Stomach (tissue), 9 donors: ENCODE measurements around the gene ANKRD6. TPM values are rescaled to one million over a fixed set of nuclear protein-coding genes. Genes with fewer than 3 reads are reported as not detected.

Experiments used
- DNase-seq, 2 donors: peaks; one replicate each; pipeline versions ENCODE4 v3.0.0 to v3.0.0-alpha.2; 2013 to 2019
- H3K27ac ChIP-seq, 5 donors: fragments of 200-600 bp in 4 of 5; sonication (generic) in 4 of 5; one replicate each; pipeline ENCODE4 v1.5.1; 2013 to 2019; ENCODE audit warnings: mild to moderate bottlenecking in 1 of 5, moderate library complexity in 1 of 5
- H3K27me3 ChIP-seq, 3 donors: fragments of 200-600 bp; sonication (generic); one replicate each; pipeline ENCODE4 v1.5.1; 2017 to 2019; ENCODE audit warnings: mixed run types in 1 of 3
- H3K36me3 ChIP-seq, 4 donors: fragments of 200-600 bp; sonication (generic); 1 replicate in 3 of 4; 2 replicates in 1 of 4; pipeline ENCODE4 v1.5.1; 2016 to 2019
- H3K4me1 ChIP-seq, 4 donors: fragments of 200-600 bp; sonication (generic); one replicate each; pipeline ENCODE4 v1.5.1; 2016 to 2019
- H3K4me3 ChIP-seq, 4 donors: fragments of 200-600 bp; sonication (generic) in 3 of 4; one replicate each; pipeline ENCODE4 v1.5.1; 2016 to 2019; ENCODE audit warnings: mild to moderate bottlenecking in 1 of 4
- H3K9me3 ChIP-seq, 4 donors: fragments of 200-600 bp; sonication (generic); one replicate each; pipeline ENCODE4 v1.5.1; 2016 to 2019
- EP300 ChIP-seq: sonication (generic); formaldehyde crosslinking; IDR thresholded peaks from one replicate; pipeline ENCODE4 v1.6.1; 2017; ENCODE audit warnings: antibody characterized with exemption
- POLR2A ChIP-seq, 4 donors: fragments of 450-650 bp; IDR thresholded peaks; one replicate each; pipeline ENCODE4 v1.6.1; 2016; ENCODE audit warnings: antibody characterized with exemption in 4 of 4, control low read depth in 2 of 4, mild to moderate bottlenecking in 1 of 4, moderate library complexity in 1 of 4
- POLR2AphosphoS5 ChIP-seq, 3 donors: sonication (generic); formaldehyde crosslinking; IDR thresholded peaks; one replicate each; pipeline ENCODE4 v1.6.1; 2016; ENCODE audit warnings: antibody characterized with exemption in 3 of 3
- WGBS, 5 donors: extraction: QIAGEN DNeasy Blood & Tissue Kit in 3 of 5; methylation state at CpG; one replicate each; pipeline versions ENCODE4 v1.1.5 to v1.1.7; 2013 to 2018; 5-methylcytosine and 5-hydroxymethylcytosine counted together
- intact Hi-C: fragments of 100-400 bp; cut with DNase I; formaldehyde crosslinking; loops from one replicate; pipeline ENCODE4 v1.15.1; 2023; ENCODE audit warnings: low total_unique reads
- polyA plus RNA-seq, 3 donors: library from polyadenylated mRNA; stranded (reverse); fragments of 200-250 nt; gene quantifications; one replicate each; pipeline ENCODE4 v1.2.3, GENCODE V29; 2013
- total RNA-seq, 5 donors: library from RNA; depleted of rRNA; stranded (reverse); fragments of >200 nt; gene quantifications; one replicate each; pipeline versions ENCODE4 v1.1.0 to v1.2.3, GENCODE V29; 2014 to 2016
- TF ChIP-seq, protein P1 (sequence below), 7 experiments: fragments of 450-650 bp in 4 of 7; fragments of 200-600 bp in 3 of 7; sonication (generic) in 3 of 7; IDR thresholded peaks; one replicate each; pipeline ENCODE4 v1.5.1; 2016 to 2019; ENCODE audit warnings: antibody characterized with exemption in 7 of 7, control low read depth in 2 of 7, mild to moderate bottlenecking in 1 of 7
- donor health status: healthy with polysubstance abuse.
- donor health status: Bipolar disorder and iron deficiency.
- donor health status: healthy.

The ANKRD6 gene
- total and polyA plus RNA-seq, 8 donors, result 2.1 to 145 (median 6.1) TPM

DNA sequence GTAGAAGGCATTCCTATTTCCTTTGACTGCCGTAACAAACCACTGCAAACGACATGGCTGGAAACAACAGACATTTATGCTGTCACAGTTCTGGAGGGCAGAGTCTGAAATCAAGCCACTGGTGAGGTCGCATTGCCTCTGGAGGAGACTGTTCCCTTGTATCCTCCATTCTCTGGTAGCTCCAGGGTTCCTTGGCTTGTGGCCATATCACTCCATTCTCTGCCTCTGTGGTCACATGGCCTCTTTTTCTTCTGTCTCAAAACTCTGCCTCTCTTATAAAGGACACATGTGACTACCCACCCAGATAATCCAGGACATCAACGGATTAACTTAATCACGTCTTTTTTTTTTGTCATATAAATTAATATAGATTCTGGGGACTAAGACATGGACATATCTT is 121.2 kb downstream of the ANKRD6 start:
- TF ChIP-seq POLR2A (IDR thresholded peaks at IDR 0.05) (no peak), EP300 (no peak), POLR2AphosphoS5 (IDR thresholded peaks at IDR 0.05) (no peak)
- TF ChIP-seq, protein P1, sequence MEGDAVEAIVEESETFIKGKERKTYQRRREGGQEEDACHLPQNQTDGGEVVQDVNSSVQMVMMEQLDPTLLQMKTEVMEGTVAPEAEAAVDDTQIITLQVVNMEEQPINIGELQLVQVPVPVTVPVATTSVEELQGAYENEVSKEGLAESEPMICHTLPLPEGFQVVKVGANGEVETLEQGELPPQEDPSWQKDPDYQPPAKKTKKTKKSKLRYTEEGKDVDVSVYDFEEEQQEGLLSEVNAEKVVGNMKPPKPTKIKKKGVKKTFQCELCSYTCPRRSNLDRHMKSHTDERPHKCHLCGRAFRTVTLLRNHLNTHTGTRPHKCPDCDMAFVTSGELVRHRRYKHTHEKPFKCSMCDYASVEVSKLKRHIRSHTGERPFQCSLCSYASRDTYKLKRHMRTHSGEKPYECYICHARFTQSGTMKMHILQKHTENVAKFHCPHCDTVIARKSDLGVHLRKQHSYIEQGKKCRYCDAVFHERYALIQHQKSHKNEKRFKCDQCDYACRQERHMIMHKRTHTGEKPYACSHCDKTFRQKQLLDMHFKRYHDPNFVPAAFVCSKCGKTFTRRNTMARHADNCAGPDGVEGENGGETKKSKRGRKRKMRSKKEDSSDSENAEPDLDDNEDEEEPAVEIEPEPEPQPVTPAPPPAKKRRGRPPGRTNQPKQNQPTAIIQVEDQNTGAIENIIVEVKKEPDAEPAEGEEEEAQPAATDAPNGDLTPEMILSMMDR (IDR thresholded peaks at IDR 0.05), result no peak
- Histone ChIP-seq H3K27ac (no peak overlapping the region), H3K4me1 (no peaks in the 10 kb centered on the region), H3K36me3 (no peaks in the 10 kb centered on the region), H3K27me3 (no peaks in the 10 kb centered on the region), H3K4me3 (no peak overlapping the region), H3K9me3 (peaks cover 0 to 9% (median 3%) of the 10 kb centered on the region in 4 donors)
- intact Hi-C loops, result no loop called here
- DNase-seq, result no peak
- 89 to 95% (median 91%) methylated on average over 5 of the region's 5 CpGs for WGBS, 5 donors

DNA sequence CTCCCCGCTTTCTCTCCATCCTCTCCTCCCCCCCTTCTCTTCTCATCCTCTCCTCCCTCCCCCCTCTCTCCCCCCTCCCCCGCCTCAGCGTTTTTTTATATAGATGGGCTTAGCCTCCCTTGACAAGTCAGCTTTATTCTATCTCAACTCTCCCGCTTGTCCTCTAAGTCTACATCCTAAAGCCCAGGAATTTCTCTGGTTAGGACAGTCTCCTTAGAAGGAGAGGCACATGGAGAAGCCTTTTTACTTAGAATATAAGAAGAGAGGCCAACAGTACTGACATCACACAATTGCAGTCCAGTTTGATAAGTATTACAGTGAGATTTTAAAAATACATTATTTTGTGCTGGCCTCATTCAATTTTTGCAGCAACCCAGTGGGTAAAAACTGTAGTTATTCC is 122.1 kb downstream of the ANKRD6 start:
- no peaks in the 10 kb centered on the region for H3K4me1 ChIP-seq
- 48 to 70% (median 61%) methylated on average over 3 to 4 of the region's 4 CpGs for WGBS, 5 donors
- intact Hi-C loops, result no loop called here
- no peaks in the 10 kb centered on the region for H3K36me3 ChIP-seq
- TF ChIP-seq POLR2AphosphoS5 (IDR thresholded peaks at IDR 0.05) (no peak), POLR2A (IDR thresholded peaks at IDR 0.05) (no peak), EP300 (no peak)
- TF ChIP-seq, protein P1 (IDR thresholded peaks at IDR 0.05), result no peak
- H3K9me3 ChIP-seq, result peaks cover 0 to 9% (median 3%) of the 10 kb centered on the region in 4 donors
- H3K27me3 ChIP-seq, result no peaks in the 10 kb centered on the region
- H3K27ac ChIP-seq, result no peak overlapping the region
- no peak overlapping the region for H3K4me3 ChIP-seq
- no peak for DNase-seq

DNA sequence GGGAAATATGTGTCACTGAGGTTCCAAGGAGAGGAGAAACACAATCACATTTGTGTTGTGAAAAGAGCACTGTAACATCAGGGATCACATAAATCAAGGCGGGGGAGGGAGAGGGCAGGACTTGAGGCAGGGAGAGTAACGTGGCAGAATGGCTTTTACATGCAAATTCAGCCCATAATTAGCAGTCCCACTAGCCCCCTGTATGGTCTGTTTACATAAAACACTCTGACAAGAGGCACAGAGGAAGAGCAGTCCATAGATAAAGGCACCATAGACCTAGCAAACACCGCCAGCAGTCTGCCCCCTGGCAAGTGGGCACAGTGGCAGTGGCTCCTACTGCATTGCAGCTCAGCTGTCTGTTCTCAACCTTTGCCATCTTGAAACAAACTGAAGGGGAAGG is 122.9 kb downstream of the ANKRD6 start:
- Histone ChIP-seq H3K9me3 (peaks cover 0 to 9% (median 3%) of the 10 kb centered on the region in 4 donors), H3K36me3 (no peaks in the 10 kb centered on the region), H3K4me1 (no peaks in the 10 kb centered on the region), H3K4me3 (no peak overlapping the region), H3K27ac (no peak overlapping the region), H3K27me3 (no peaks in the 10 kb centered on the region)
- WGBS, 5 donors, result 39 to 68% (median 55%) methylated on average over 3 of the region's 3 CpGs
- no peak for DNase-seq
- no peak for TF ChIP-seq POLR2AphosphoS5 (IDR thresholded peaks at IDR 0.05)
- intact Hi-C loops, result no loop called here

DNA sequence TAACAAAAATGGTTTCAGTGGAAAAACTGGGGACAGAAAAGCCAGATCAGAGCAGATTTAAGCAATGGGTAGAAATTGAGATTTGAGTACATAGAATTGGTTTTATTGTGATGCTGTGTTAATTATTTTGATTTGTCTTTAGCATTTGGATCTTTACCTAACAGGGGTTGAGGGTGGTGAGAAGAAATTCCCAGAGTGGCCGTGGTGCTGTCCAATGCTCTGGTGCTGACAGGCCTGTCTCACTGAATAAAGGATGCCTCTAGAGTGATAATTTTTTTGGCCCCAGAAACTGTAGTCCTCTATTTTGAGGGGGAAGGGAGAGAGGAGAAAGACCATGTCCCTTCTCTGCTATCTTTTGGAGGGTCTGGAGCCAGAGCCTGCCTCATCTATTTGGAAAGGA is 126.5 kb downstream of the ANKRD6 start:
- DNase-seq, result peak in 1 of 2 donors; percentile 22
- intact Hi-C loops, result no loop called here

More for the DNA sequence above, 126.5 kb downstream of the ANKRD6 start:
- Histone ChIP-seq H3K4me3 (no peak overlapping the region), H3K36me3 (no peaks in the 10 kb centered on the region), H3K4me1 (peaks cover 0 to 5% (median 4%) of the 10 kb centered on the region in 4 donors), H3K9me3 (peaks cover 0 to 9% (median 3%) of the 10 kb centered on the region in 4 donors), H3K27ac (no peak overlapping the region), H3K27me3 (no peaks in the 10 kb centered on the region)
- no peak for TF ChIP-seq POLR2AphosphoS5 (IDR thresholded peaks at IDR 0.05)
- no peak for TF ChIP-seq POLR2A (IDR thresholded peaks at IDR 0.05)
- no peak for TF ChIP-seq EP300
- TF ChIP-seq, protein P1 (IDR thresholded peaks at IDR 0.05), result no peak
- 70 to 83% (median 76%) methylated on average over 1 of the region's 1 CpG for WGBS, 5 donors
